ENCODE results near the gene SLC35E2B.
"Not testable (repeated sequence)": the region's sequence is repeated elsewhere in the genome, so short reads cannot be mapped to it uniquely, and the experiment has no call there.

Gene SLC35E2B

DNA sequence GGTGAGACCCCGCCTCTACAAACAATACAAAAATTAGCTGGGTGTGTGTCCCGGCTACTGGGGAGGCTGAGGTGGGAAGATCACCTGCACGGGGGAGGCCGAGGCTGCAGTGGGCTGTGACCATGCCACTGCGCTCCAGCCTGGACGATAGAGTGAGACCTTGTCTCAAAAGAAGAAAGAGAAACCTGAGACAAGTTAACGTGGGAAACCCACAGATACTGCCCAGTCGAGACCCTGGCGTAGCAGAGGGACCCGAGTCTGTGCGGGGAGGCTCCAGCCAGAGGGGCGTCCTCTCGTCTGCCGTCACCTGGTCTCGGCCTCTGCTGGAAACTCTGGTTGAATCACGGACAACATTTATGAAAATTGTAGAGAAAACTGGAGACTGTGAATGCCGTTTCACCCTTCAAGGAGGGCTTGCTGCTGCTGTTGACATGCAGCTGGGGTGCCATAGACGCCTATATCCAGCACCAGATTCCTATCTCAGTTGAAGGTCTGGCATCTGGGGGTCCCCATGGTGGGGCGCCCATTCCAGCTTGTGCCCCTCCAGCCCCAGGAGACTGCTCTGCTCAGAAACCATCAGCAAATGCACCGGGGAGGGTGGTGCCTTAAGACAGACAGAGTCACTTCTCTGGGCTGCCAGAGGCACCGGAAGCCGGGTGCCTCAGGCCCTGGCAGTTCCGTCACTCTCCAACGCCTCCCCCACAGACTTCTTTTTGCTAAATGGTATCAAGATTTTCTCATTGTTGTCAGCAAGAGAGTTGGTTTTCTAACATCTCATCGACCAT is 20.2 kb downstream of the SLC35E2B start:
- DNase-seq, result no peak

DNA sequence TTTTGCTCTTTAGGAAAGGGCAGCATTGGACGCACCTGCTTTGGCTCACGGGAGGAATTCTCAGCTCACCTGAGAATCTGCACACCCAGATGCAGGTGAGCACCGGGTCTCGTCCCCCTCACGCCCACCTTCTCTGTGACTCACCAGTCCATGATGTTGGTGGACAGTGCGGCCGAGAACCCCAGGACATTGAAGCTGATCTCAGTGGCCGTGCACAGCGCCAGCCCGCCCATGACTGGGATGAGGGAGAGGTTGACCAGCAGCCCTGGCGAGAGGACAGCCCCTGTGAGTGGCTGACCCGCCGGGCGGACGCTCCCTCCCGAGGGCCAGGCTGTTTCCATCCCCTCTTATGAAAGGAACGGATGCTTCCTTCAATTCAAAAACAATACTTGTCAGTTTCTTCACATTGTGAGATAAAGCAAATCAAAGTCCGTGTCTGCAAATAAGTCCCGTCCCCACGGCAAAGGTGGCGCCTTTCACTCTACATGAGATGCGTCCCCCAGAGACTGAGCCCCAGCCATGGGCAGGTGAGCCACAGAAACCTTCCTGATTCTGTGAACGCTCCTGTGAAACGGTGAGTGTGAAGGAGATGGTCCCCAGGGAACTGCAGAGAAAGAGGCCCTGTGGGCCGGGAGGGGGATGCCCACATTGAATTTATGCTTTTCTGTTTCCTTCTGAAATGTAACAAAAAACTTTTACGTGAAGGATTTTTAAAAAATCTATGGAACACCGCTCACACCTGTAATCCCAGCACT is 21.1 kb downstream of the SLC35E2B start:
- no peak for DNase-seq

DNA sequence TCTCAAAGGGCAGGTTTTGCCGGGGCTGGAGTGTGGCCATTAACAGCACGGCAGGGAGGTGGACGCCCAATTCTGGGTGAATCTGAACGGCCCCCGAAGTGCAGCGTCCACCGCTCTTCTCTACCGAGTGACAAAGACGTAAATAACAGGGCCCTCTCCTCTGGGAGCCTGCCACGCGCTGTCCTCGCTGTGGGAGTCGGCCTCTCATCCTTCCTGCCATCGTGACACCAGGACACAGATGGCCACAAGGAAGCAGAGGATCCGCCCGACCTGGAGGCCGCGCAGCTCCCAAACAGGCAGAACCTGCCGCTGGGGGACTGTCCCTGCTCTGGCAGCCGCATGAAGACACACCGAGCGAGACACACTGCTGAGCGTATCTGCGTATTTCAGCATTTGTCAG is 21.7 kb downstream of the SLC35E2B start:
- DNase-seq, result no peak

GRCh38 chr1:1669468-1670440 is 22.8 kb downstream of the SLC35E2B start:
- no peak for DNase-seq

GRCh38 chr1:1666526-1666925 is 26.1 kb downstream of the SLC35E2B start:
- DNase-seq, result no peak

GRCh38 chr1:1665815-1666251 is 26.8 kb downstream of the SLC35E2B start:
- DNase-seq, result no peak

DNA sequence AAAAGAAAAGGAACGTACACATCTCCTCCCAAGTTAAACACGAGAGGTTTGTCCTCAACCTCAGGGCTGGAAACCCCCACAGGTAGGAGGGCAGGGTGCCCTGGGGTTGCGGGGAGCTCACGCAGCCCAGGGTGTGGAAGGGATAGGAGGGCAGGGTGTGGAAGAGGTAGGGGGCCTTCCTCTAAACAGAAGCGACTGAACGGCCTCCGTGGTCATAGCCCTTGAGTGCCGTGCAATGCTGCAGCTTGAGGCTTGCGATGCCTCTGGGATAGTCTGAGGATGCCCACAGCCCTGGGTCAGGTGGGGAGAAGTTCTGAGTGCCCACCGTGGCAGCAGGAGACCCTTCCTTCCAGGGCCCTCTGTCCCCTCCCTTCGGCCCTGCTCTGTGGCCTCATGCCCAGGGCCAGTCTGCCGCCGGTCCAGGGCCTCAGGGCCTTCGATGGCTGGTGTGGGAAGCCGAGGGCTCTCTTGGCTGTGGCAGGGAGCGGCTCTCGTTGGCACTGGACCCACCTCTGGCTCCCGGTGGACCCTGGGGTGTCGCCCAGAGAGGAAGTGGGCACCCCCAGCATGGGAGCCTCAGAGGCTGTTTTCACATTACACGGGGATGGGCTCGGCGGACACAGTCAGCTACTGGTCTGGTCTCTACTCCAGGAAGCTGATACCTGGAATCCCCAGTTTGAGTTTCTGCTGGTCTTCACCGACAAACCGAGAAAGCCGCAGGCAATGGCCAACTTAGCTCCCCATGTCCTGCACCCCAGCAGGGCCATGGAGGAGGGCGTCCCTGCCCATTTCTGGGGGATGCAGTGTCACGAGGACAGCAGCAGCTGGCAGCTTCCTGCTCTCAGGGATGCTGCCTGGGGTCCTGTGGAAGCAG is 27.4 kb downstream of the SLC35E2B start:
- DNase-seq, result no peak

DNA sequence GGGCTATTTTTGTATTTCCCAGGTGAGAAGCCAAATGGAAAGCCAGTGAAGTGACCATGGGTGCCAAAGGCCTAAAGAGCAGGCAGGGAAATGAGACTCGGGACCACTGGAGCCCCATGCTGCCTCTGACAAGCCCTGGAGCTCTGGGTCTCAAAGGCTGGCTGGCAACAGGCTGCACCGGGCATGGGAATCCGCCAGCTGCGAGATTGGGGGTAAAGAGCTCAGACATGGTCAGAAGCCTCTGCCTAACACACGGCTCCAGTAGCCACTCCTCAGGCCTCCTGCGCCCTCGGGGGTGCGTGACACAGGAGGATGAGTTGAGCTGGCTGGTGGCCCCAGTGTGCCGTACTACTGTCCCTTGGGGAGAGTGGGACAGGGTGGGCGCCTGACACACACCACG is 28.3 kb downstream of the SLC35E2B start:
- not testable (repeated sequence) for DNase-seq

DNA sequence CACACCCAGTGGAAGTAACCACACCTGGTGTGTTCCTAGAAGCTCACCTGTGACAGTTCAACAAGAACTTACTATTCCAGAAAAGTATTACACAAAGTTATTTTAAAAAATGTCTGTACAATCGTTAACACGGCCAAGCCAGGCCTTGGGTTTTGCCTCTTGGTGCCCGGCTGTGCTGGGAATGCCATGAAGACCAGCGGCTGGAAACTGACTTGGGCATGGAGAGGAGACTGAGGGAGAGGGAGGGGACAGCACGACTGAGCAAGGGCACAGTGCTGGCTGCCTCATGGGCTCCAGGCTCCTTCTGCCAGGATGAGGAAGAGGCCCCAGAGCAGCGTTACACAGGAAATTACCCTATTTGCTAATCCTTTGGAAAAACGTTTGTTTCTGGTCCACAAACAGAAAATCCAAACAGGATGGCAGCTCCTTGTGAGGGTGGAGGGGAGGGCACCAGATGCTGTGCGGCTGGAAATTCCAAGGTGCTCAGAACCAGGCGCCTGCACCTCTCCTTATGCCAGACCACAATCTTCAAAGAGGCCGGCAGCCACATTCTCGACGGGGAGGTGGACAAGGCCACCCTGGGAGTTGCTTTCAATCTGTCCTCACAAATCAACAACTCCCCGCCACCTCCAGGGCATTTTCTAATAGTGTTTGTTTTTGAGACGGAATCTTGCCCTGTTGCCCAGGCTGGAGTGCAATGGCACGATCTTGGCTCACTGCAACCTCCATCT is 29.6 kb downstream of the SLC35E2B start:
- not testable (repeated sequence) for DNase-seq

- DNase-seq, result not testable (repeated sequence)
Observed at GRCh38 chr1:1662392-1662791, 30.2 kb downstream of the SLC35E2B start.

- peak; percentile 95 for DNase-seq
Observed at GRCh38 chr1:1658583-1659549, 33.7 kb downstream of the SLC35E2B start, which contains the start of gene CDK11B. Gene CDK11B, minus strand, starts transcription at chr1:1659004. Its CDS starts 1,519 bp downstream, at chr1:1657485.

DNA sequence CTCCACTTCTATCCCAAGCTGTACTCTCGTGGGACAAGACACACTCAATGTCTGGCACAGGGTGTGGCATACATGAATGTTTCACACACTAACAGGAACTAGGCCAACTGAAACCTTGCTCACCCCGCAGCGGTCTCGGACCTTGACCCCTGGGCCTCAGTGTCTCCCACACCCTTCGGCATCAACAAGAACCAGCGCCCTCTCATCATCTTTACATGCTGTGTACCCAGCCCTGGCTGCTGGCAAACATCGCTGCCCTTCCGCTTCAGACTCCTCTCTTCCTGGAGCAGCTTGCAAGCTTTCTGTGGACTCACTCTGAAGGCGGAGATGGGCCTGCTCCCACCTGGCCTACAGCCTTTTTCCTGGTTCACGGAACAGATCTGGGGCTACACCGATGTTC is 44.3 kb downstream of the SLC35E2B start:
- not testable (repeated sequence) for DNase-seq

GRCh38 chr1:1647567-1648241 is 44.9 kb downstream of the SLC35E2B start:
- not testable (repeated sequence) for DNase-seq

DNA sequence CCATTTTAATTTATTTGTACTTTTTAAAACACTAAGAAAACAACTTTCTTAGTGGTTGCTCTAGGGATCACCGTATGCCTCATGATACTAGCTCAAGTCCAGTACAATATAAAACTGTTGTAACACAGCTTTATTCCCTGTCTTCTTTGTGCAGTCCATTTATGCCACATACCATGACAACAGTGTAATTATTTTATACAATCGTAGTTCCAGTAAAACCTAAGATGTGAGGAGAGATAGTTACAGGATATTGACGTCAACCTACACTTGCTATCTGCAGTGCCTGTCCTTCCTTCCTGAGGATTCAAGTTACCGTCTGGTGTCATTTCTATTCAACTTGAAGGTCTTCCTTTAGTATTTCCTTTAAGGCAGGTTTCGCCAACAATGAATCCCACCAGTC is 46.3 kb downstream of the SLC35E2B start:
- DNase-seq, result not testable (repeated sequence)

GRCh38 chr1:1640711-1641461 is 51.7 kb downstream of the SLC35E2B start:
- DNase-seq, result not testable (repeated sequence)

GRCh38 chr1:1640081-1640480 is 52.5 kb downstream of the SLC35E2B start:
- not testable (repeated sequence) for DNase-seq

GRCh38 chr1:1639368-1639767 is 53.2 kb downstream of the SLC35E2B start:
- not testable (repeated sequence) for DNase-seq

DNA sequence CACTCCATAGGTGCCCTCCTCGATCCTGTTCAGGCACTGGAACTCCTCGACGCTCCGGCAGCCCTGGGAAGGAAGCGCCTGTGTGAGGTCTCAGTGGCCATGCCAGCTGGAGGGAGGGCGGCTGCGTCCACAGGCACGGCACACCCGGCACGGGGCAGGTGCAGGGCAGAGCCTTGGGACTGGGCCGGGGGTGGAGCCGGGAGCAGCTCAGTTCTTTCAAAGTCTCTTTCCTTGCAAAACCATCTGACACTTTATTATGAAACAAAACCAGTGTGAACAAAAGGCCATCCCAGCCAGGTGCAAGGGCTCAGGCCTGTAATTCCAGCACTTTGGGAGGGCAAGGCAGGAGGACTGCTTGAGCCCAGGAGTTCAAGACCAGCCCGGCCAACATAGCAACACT is 54.1 kb downstream of the SLC35E2B start:
- DNase-seq, result not testable (repeated sequence)
